ENCODE measurements around the gene SMC6. TPM values are rescaled to one million over a fixed set of nuclear protein-coding genes. Genes with fewer than 3 reads are reported as not detected.

Gene SMC6
- total RNA-seq, 1 experiment from 2014 or later: 40.3 TPM

GRCh38 chr2:17791817-17792130 is 38.2 kb upstream of the SMC6 start:
- Histone ChIP-seq H3K4me2 (ENCODE audit: insufficient read depth, insufficient read length, low read length) (no peak overlapping the region), H3K23ac (ENCODE audit: insufficient read length, low read depth, low read length) (no peak overlapping the region), H4K20me1 (ENCODE audit: control insufficient read depth, insufficient read depth, insufficient read length) (no peaks in the 10 kb centered on the region), H3K18ac (ENCODE audit: insufficient read length, low read depth, low read length) (no peak overlapping the region), H3T11ph (ENCODE audit: low read length) (no peak overlapping the region), H3K27ac (ENCODE audit: insufficient read length, low read depth, low read length) (no peak overlapping the region), H3K79me2 (ENCODE audit: insufficient read depth, low read length) (no peaks in the 10 kb centered on the region), H4K8ac (replicated peaks; ENCODE audit: insufficient read length, low read depth, low read length) (no peak overlapping the region), H4K91ac (ENCODE audit: insufficient read length, low read depth, low read length) (no peak overlapping the region), H3K14ac (ENCODE audit: insufficient read depth, low read length) (no peak overlapping the region), H2BK15ac (ENCODE audit: low read depth, low read length) (no peak overlapping the region), H2BK20ac (ENCODE audit: low read depth, low read length, poor library complexity, severe bottlenecking) (no peak overlapping the region), H4K5ac (ENCODE audit: insufficient read length, low read depth, low read length) (no peak overlapping the region), H3K9me3 (ENCODE audit: control insufficient read depth, low read depth, low read length) (no peaks in the 10 kb centered on the region), H2AFZ (ENCODE audit: low read length) (no peak overlapping the region), H3K79me1 (ENCODE audit: insufficient read depth, low read depth, low read length, poor library complexity, severe bottlenecking) (no peaks in the 10 kb centered on the region), H3K23me2 (ENCODE audit: insufficient read length, low read depth, low read length, poor library complexity, severe bottlenecking) (no peaks in the 10 kb centered on the region), H3K27me3 (ENCODE audit: insufficient read depth, low read length) (no peaks in the 10 kb centered on the region), H2BK12ac (ENCODE audit: insufficient read length, low read depth, low read length) (no peak overlapping the region), H2AK5ac (ENCODE audit: insufficient read length, low read length) (no peak overlapping the region), H2BK120ac (ENCODE audit: low read depth, low read length, poor library complexity, severe bottlenecking) (no peak overlapping the region), H3K56ac (ENCODE audit: insufficient read length, low read depth, low read length) (no peak overlapping the region), H2BK5ac (ENCODE audit: insufficient read length, low read length) (no peak overlapping the region), H3K4ac (ENCODE audit: low read depth, low read length) (no peak overlapping the region), H3K9ac (ENCODE audit: extremely low read depth, insufficient read length, low read length) (no peak overlapping the region), H3K4me1 (ENCODE audit: insufficient read depth, low read length) (peaks cover under 1% of the 10 kb centered on the region; the same call in 1 of the 2 replicates)
- DNase-seq: no peak
- TF ChIP-seq CTCF (conservative IDR thresholded peaks at IDR 0.05): no peak
- H3K27me3 Mint-ChIP-seq (ENCODE audit: low read depth): peaks cover 12% of the 10 kb centered on the region
- peaks cover 2 to 7% of the 10 kb centered on the region in 2 experiments for H3K4me1 Mint-ChIP-seq
- H3K27ac Mint-ChIP-seq: no peak overlapping the region
- no peak overlapping the region for H3K4me3 Mint-ChIP-seq
- H3K9me3 Mint-ChIP-seq: no peaks in the 10 kb centered on the region
- no CpG with 5 or more reads among the region's 2 CpGs for WGBS (ENCODE audit: extremely low coverage, insufficient read length, low lambda C conversion rate)
- no peaks in the 10 kb centered on the region for H3K36me3 Mint-ChIP-seq (ENCODE audit: insufficient read depth in 1 of 3, low read depth in 3 of 3)
